GM19351 (cell line): ENCODE results near the gene BSG.
"Not testable (repeated sequence)": the region's sequence is repeated elsewhere in the genome, so short reads cannot be mapped to it uniquely, and the experiment has no call there.

Experiments used
- ATAC-seq: cut with Tn5 transposase; IDR thresholded peaks from one replicate; pipeline ENCODE4 v1.9.1; 2021; ENCODE audit warnings: mild to moderate bottlenecking, moderate library complexity; ENCODE audit not compliant: unreplicated experiment

Gene BSG

DNA sequence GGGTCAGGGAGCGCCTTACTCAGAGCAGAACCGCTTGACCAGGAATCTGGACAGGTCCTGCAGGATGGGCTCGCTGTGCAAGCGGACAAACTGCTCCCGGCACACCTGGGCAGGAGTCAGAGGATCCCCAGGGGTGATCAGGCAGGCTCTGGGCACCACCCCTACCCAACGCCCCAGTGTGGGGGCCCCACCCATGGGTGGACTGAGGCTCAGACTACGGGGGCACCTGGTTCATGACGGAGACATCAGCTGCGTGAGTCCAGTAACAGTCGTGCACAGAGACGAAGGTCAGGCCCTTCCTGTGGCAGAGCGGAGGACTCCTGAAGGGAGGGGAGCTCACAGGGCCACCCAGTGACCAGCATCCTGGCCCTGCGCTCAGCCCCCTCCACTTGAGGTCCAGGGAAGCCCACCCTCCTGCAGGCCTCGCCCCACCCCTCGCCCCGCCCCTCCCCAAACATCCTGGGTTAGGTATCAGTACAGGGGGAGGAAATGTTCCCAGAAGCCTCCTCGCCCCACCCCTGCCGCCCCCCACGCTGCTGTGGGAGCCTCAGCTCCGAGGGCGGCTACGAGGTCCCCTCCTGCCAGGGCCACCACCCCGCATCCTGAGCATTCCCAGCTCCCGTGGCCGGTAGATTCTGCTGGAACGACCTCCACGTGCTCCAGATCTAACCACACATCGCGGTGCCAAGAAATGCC lies 45.3 kb downstream of the BSG start:
- no peak for ATAC-seq

DNA sequence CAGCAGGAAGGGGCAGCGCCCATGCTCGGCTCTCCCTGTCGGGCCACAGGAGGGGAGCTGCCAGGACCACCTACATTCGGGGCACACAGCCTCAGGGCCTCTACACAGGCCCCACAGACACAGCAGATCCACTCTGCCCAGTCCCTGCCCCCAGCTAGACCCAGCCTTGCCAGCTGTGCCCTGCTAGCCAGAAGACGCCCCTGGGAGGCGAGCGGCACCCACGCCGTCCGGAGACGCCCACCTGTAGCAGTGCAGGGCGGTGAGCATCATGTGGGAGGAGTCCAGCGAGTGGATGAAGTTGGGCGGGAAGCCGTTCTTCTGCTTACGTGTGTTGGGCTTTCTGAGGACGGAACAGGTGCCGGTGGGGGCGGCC lies 45.8 kb downstream of the BSG start:
- no peak for ATAC-seq

DNA sequence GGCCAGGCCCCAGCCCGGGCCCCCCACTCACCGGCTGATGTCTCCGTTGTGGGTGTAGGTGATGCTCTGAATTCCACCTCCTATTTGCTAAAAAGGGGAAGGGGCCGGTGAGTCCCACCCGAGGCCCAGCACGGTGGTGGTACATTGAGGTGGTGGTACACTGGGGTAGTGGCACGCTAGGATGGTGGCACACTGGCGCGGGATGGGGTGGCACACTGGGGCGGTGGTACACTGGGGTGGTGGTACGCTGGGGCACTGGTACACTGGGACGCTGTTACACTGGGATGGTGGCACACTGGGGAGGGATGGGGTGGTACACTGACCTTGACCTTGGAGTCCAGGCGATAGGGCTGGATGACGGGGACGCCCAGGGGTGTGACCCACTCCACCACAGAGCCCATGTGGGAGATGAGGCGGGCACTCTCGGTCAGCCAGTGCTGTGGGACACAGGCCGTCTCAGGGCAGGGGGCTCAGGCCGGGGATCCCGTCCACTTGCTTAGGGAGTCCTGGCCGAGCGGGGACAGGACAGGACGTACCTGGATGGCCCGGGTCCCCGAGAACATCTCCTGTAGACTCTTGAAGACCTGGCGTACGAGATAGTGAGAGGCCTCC lies 46.4 kb downstream of the BSG start:
- no peak for ATAC-seq

DNA sequence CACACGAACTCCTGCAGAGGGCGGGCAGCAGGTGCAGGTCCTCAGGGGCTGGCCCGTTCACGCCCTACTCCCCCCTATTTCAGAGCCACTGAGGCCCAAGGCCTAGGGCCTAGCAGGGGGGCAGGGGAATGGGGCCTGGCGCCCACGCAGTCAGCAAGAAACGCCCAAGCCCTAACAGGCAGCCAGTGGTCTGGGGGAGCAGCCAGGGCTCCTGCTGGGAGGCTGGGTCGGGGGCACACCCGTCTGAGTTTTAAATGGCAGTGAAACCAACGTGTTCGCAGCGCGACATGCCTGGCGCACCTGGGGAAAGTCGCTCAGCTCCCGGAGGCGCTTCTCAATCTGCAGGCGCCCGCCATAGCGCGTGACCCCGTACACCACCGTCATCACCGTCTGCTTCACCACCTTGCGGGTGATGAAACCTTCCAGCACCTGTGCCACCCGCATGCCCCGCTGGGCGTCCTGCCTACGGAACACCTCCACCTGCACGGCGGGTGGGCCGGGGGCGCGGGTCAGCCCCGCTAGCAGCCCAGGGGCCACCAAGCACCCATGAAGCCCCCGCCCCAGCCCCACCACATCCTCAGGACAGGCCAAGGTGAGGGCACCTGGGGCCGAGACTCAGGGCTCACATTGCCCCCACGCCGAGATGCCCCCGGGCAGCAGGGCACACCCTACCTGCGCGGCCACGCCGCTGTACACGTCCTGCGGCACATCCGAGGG lies 47.0 kb downstream of the BSG start:
- ATAC-seq = no peak

DNA sequence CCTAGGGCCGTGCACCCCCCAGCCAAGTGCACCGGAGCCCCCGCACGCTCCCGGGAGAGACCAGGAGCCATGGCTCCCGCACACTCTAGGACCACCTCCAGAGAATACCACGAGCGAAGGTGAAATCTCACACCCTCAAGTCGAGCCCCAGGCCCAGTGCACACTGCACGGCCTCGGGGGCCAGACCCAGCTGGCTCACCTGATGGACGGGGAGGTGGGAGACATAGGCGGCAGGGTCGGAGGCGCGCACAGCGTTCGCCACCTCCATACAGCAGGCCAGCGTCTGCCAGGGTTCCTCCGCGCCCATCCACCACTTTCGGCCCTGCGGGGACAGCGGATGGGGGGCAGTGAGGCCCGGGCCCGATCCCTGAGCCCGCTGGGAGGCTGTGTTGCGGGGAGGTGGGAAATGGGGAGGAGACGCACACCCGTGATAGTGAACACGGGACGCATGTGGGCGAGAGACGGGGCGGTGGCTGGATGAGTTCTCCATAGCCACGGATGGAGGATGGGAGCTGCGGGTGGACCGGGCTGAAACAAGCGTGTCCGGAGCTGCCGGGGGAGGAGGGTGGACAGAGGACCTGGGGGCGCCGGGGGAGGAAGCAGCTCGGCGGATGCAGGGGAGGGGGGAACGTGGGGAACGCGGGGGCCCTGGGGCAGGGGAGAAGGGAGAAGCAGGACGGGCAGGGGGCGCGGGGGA lies 47.9 kb downstream of the BSG start:
- no peak for ATAC-seq

DNA sequence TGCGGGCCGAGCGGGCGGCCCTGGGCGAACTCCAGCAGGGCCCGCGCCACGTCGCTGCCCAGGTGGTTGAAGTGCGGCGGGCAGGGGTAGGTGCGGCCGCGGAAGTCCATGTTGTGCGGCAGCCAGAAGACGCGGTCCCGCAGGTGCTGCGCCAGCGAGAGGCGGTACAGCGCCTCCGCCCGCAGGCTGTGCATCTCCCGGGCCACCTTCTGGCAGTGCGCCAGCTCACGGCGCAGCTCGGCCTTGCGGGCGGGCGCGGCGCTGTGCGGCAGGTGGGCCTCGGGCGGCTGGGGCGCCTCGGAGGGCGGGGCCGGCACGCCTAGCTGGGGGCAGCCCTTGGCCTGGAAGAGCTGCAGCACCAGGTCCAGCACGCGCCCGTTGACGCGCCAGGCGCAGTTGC lies 48.8 kb downstream of the BSG start:
- ATAC-seq = not testable (repeated sequence)

DNA sequence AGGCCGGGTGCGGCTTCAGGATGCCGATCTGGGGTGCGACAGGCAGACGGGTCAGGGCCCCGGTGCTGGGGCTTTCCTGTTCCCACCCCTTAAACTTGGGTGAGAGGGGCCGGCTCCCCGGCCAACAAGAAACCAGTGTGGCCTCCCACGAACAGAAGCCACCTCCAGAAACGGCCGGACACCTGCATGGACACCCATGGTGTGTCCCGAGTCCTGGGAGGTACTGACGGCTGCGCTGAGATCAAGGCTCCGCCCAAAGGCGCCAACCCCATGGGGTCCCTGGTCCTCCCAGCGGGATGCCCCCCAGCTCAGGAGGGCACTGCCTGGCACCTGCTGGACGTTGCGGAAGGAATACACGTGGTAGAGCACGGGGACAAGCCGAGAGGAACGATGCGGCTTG lies 49.4 kb downstream of the BSG start:
- no peak for ATAC-seq

DNA sequence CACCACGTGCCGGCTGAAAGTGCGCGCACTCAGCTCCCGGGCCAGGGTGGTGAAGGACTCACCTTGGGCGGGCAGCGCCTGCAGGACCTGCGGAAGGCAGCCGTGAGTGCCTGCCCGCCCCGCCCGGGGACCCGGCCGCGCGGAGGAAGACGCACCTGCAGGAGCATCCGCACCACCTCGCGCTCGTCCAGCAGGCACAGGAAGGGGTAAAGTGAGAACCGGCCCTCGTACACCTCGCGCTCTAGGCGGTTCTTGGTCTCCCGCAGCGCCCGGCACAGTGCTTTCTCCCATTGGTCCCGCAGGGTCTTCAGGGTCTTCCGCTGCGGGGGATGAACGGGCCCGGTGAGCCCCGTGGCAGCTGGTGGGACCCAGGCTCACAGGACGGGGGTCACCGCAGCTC lies 50.3 kb downstream of the BSG start:
- ATAC-seq = no peak

DNA sequence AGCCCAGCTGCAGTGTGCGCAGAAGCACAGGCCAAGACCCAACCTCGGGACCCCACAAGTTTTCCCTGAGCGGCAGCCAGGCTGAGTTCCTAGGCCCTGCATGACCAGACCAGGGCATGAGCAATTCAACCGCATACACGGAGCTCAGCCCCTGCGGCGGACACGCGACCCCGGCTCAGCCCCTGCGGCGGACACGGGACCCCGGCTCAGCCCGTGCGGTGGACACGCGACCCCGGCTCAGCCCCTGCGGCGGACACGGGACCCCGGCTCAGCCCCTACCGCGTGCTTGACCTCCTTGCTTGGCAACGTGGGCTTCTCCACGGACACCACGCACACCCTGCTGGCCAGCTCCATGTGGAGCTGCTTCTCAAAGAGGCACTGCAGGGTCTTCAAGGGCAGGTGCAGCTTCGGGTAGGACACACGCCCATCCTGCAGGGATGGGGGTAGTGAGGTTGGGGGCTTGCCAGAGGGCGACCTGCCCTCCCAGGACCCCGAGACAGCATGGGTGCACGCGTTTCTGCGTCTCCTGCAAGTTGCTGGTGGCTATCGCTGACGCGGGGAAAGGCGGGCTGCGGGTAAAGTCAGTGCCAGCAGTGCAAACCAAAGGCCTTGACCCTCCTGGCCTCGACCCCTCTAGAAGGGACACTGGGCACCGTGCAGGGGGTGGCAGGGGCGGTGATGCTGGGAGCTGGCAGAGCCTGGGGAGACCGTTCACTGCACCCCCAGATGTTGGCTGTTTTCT lies 51.0 kb downstream of the BSG start:
- ATAC-seq = no peak

DNA sequence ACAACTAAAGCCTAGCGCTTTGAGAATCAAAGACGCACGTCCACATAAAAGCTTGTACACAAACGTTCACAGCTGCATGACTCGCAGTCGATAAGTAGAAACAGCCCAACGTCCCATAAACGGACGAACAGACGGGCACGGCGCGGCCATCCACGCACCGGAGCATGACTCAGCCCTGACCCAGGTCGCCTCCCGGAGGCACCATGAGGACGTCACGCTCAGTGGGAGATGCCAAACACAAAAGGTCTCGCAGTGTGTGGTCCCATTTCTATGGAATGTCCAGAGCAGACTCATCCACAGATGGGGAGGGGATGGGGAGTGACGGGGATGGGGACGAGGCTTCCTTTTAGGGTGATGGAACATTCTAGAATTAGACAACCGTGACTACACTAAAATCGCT lies 51.6 kb downstream of the BSG start:
- no peak for ATAC-seq

DNA sequence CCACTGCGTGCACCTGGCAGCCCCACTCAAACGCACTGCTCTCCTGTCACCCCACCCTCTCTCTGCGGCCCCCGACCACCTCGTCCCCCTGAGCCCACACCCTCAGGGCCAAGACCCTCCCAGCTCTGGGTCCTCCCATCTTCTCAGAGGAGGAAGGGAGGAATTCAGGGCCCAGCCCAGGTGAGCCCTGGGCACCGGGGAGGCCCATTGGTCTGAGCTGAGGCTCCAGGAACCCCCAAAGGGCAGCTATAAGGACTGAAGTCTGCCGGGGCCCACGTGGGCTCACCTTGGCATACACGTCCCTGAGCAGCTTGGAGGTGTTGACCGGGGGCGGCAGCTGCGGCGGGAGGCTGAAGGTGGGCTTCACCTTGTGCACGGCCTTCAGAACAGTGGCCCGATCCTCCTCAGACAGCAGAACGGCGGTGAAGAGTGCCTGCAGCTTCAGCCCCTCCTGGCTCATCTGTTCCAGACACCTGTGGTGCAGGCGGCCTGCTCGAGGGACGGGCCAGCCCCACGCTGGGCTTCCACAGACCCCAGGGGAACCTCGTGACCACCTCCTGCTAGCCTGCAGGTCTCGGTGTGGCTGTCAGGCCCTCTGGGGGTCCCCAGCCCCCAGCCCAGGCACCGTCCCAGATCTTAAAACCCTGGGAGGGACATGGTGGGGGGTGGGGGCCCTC lies 52.2 kb downstream of the BSG start:
- ATAC-seq = no peak

DNA sequence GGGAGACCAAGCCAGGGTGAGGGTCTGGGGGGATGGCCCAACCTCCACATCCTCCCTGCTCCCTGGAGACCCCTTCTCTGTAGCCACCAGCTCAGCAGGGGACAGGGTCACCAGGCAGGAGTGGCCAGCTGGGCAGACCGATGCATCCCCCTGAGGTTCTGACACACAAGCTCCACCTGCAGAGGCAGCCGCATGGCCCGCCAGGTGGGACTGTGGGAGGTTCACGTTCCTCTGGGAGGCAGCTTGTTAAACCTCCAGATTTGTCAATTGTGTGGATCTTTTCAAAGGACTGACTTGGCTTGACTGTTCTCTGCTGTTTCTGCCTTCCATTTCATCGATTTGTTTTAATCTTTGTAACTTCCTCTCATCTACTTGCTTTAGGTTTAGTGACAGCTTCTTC lies 52.9 kb downstream of the BSG start:
- ATAC-seq = no peak

DNA sequence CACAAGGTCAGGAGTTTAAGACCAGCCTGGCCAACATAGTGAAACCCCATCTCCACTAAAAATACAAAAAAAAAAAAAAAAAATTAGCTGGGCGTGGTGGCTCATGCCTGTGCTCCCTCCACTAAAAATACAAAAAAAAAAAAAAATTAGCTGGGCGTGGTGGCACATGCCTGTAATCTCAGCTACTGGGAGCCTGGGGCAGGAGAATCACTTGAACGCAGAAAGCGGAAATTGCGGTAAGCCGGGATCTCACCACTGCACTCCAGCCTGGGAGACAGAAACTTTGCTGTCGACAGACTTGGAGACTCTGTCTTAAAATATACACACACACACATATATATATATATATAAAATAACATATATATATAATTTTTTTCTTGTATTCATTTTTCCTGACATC lies 54.2 kb downstream of the BSG start:
- not testable (repeated sequence) for ATAC-seq

DNA sequence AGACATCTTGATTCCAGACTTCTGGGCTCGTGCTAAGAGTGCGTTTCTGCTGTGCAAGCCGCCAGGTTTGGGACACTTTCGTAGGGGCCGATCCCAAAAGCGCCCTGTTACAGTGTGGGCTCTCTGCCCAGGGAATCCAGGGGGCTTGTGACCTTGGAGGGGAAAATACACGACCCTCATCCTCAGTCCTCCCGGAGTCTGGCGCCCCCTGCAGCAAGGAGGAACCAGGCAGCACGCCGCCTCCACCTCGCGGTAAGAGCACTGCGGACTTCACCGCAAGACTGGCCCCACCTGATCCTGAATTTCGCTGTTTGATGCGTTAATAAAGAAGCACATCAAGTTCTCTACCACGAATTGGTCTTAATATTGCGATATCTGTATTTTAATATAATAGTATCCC lies 55.8 kb downstream of the BSG start:
- ATAC-seq = no peak

DNA sequence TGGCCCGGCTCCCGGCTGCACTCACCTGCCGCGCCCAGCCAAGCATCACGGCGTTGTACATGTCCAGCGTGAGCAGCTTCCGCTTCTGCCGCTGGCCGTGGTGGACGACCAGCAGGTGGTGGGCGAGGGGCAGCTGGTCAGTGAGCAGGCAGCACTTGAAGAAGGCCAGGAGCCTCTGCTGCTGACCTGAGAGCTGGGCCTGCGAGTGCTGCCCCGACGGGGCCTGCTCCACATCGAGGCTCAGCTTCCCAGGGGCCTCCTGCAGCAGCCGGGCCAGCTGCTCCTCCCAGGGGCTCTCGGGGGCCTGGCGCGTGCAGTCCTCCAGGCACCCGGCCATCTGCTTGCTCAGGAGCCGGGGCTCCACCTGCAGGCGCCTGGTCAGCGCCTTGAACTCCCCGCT lies 57.1 kb downstream of the BSG start:
- not testable (repeated sequence) for ATAC-seq

DNA sequence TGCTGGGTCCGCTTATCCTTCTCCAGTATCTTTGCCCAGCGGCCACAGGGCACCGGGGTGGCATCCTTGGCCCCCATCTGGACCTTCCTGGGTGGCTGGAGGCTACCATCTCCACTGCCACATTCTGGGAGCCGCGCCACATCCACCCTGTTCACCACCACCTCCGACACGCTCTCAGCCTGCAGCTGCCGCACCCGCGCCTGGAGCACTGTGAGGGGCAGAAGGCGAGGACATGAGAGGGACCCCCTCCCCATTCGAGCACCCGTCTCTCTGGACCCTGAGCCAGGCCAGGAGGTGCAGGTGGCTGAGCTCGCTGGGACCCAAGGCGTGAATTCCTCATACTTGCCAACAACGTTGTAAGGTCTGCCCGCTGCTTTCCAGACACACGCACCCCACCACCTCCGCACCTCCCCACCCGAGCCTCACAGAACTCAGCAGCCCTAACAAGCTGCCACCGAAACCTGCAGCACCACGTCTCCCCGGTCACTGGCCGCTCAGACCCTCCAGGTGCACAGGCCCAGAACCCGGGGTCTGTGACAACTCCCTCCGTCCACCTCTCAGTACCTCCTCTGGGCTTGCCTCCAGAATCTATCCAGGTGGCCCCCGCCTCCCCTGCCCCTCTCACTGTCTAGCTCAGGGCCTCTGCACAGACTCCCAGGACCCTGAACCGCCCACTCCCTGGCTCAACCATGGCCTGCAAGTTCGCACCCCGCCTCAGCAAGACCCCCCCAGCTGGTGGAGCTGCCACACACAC lies 57.7 kb downstream of the BSG start:
- no peak for ATAC-seq

DNA sequence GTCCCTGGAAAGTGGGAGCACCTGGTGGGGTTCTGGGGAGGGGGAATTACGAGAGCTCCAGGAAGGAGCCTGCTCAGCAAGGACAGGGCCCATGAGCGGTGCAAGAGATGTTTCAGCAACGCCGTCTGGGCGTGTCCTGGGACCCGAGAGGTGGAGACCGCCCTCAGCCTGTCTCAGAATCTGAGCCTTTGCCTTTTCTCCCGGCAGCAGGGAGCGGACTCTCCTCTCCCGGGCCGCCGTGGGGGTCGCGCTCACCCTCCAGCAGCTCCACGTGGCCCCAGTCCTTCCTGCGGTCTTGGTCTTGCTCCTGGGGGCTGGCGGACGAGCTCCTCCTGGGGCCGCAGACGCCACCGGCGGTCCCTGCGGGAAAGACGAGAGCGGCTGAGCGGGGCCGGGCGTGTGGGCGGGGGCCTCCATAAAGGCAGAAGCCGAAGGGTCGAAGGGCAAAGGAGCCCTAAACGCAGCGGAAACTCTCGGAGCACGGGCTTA lies 60.2 kb downstream of the BSG start:
- ATAC-seq = peak; percentile 6
